Embryonic facial prominence (tissue), 1 donor: ENCODE measurements around the gene LRRC8E.

Experiments used
- DNase-seq: peaks from one replicate; pipeline ENCODE4 v3.0.0-alpha.2; 2016; ENCODE audit errors: extremely low spot score

The LRRC8E gene

GRCh38 chr19:7932276-7932929 is 44.1 kb downstream of the LRRC8E start:
- DNase-seq: no peak

GRCh38 chr19:7932930-7933300 is 44.6 kb downstream of the LRRC8E start:
- DNase-seq: no peak

GRCh38 chr19:7933411-7933810 is 45.1 kb downstream of the LRRC8E start:
- DNase-seq: no peak

- DNase-seq: no peak
These were observed 45.8 kb downstream of the LRRC8E start for GRCh38 chr19:7933828-7934725.

- DNase-seq: no peak
These were observed 46.5 kb downstream of the LRRC8E start for GRCh38 chr19:7934766-7935165.

GRCh38 chr19:7940841-7941240 is 52.5 kb downstream of the LRRC8E start:
- no peak for DNase-seq

- no peak for DNase-seq
These were observed 53.7 kb downstream of the LRRC8E start for GRCh38 chr19:7941895-7942596.

GRCh38 chr19:7942981-7943443 is 54.7 kb downstream of the LRRC8E start:
- DNase-seq: no peak

GRCh38 chr19:7943444-7944176 is 55.3 kb downstream of the LRRC8E start, which contains the start of gene TIMM44:
TIMM44 (minus strand) TSS chr19:7943666; CDS start chr19:7943651, 15 bp downstream.
- DNase-seq: peak; percentile 97

GRCh38 chr19:7944177-7944761 is 56.0 kb downstream of the LRRC8E start:
- DNase-seq: peak; percentile 77

- no peak for DNase-seq
These were observed 59.6 kb downstream of the LRRC8E start for GRCh38 chr19:7947939-7948338.
